NCI-H128 (cell line): ENCODE data around the gene RAG1.

Experiments
- DNase-seq: peaks from one replicate; lab custom pipeline; 2025; ENCODE audit not compliant: unreplicated experiment; lab: John Stamatoyannopoulos, UW

The RAG1 gene

DNA sequence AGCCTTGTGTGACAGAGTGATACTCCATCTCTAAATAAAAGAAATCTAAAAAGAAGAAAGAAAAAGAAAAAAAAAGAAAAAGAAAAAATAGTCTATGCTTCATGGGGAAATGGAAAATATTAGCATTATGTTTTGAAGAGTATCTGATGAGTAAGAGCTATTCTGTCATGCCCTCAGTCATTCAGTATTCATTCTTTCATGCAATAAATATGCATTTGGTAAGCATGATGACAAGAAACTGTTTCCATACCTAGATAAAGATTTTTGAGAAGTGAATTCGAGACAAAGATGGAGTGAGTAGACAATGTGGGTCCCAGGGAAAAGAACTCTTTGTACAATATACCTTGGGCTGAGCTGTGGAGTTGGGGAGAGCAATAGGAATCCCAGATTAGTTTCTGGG, 20.3 kb downstream of the RAG1 start:
- no peak for DNase-seq

- DNase-seq, result no peak
Measured at GRCh38 chr11:36590513-36590912, 22.7 kb downstream of the RAG1 start.

DNA sequence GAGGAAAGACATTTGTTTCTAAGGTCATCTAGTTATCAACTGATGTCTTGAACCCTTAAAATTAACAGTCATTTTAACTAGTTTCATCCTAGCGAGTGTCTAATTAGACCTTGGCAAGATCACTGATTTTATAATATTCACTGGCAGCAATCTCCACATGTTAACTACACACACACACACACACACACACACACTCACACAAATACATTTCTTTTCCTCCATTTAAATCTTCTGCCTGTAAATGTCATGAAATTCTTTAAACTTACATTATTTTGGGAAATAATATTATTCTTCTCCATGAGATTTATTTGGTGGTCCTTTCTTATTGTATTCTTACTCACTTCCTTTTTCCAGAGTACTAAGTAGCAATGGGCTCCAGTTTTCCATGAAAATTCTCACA, 23.6 kb downstream of the RAG1 start:
- DNase-seq, result no peak

- peak; percentile 60 for DNase-seq
Measured at GRCh38 chr11:36594316-36594989, 26.6 kb downstream of the RAG1 start, which contains the start of gene IFTAP. Gene IFTAP, plus strand, starts transcription at chr11:36594502. Its CDS starts 15,602 bp downstream, at chr11:36610104.

DNA sequence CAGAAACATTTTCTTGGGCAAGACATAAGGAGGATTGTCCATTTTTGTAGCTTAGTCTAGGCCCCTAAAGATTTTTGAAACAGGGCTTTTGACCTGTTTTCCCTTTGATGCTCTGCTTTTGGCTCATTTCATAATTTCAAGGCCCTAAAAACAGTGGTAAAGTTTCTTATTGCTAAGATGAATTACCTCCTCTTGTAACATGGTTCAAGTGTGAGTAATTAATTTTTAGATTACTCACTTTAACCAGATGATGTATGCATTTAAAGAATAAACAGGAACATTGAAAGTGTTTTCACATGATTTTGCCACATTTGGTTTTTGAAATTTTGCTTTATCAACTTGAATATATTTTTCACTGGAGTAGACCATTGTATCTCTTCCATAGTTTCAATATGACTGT, 29.1 kb downstream of the RAG1 start:
- DNase-seq, result no peak

GRCh38 chr11:36598051-36598450, 30.2 kb downstream of the RAG1 start, which contains the start of gene RAG2:
Gene RAG2, minus strand, starts transcription at chr11:36598236. Its CDS starts 4,068 bp downstream, at chr11:36594168.
- no peak for DNase-seq

GRCh38 chr11:36600180-36600579, 32.4 kb downstream of the RAG1 start:
- DNase-seq, result no peak

DNA sequence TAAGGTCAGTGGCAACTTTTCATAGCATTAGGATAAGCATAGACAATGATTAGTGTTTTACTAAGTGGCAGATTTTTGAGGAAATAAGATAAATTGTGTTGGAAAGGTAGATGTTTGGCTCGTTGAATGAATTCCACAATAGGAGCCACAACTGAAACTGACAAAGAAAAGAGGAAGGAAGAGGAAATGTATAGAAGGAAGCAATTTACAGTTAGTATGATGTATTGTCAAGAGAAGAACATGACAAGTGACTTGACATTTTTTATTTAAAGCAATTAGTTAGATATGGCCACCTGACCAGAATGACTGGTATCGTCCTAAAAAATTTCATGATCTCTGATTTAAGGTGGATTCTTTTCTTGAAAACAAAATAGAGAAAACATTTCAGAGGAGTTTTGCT, 33.3 kb downstream of the RAG1 start:
- DNase-seq, result no peak

DNA sequence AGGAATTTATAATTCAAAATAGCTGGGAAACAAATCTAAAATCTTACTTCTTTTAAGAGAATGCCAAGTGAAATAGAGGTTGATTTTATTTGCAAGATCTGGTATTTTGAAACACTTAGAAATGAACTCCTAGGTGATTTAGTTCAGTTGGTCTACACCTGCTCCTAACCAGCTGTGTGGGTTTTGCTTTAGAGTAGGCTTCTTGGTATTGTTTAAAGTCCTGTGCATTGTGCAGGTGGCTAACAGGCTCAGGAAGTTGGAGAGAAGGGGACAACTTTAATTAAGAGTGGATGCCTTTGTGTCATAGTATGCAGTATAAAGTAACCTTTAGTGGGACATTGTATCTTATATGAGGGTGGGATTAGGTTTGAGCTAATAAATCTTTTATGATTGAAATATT, 34.3 kb downstream of the RAG1 start:
- DNase-seq, result no peak

GRCh38 chr11:36605221-36606216, 37.7 kb downstream of the RAG1 start:
- DNase-seq, result no peak

GRCh38 chr11:36608491-36609199, 40.8 kb downstream of the RAG1 start:
- DNase-seq, result no peak

GRCh38 chr11:36609383-36609782, 41.6 kb downstream of the RAG1 start:
- no peak for DNase-seq

DNA sequence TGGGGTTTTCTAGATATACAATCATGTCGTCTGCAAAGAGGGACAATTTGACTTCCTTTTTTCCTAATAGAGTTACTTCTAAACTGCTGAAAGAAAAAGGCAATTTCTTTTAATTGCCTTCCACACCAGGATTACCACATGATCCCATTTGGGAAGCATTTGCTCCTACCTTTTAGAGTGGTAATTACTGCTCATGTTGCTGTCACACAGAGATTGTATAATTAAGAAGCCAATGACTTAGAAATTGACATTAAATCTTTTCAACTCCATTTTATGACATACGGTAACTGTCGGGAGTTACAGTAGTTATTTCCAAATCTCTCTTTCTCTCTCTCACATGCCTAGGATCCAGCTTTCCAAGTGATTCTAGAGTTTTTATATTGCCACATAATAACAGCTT, 48.0 kb downstream of the RAG1 start:
- no peak for DNase-seq

DNA sequence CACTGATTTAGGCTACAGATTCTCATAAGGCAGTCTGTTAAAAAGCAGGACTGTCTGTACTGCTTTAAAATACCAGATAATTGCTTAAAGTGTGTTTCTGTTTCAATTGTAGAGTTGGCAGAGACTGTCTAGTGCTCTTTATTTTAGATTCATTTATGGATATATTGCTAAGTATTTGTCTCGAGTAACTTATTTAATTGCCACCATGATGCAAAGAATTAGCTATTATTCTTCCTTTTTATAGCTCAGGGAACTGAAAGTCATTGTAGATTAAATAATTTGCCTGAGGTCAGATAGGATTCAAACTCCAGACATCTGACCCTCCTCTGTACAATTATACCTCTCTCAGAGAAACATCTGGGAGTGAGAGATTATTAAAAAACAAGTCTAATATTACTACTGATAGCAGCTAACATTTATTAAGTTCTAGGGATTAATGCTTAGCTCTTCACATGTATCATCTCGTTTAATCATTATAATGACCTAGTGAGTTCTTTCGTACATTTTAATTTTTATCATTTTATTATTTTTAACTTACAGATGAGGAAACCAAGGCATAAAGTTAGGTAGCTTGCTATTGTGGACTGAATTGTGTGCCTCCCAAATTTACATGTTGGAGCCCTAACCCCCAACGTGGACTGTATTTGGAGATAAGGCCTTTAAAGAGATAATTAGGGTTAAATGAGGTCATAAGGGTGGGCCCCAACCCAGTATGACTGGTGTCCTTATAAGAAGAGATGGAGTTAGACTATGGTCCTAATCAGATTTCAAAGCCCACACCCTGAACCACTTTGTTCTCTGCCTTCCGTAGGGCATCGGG, 49.9 kb downstream of the RAG1 start:
- no peak for DNase-seq

DNA sequence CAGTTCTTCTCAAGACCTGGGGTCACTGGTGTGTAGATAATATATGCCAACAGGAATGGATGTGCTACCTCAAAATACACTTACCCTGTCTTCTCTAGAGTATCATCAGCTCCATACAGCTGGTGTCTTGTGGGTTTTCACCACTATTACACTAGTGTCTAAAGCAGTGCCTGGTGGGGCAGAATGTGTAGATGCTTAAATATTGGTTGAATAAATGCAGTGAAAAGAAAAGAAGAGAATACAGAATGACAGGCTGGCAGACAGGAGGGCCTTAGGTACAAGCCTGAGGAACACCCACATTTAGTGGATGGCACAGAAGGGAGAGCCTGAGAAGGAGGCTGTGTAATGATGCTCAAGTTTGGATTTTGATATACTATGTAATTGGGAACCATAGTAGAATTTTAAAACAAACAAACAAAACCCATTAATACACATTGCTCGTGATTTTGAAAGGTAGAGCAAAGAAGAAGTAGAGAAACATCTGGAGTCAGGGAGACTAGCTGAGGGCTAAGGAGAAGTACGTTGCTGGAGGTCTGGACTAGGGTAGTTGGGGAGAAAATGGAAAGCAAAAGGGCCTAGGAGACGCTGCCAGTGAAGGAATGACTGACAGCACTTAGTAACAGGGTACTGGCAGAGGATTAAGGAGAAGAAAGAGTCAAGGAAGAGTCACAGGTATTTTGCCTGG, 50.7 kb downstream of the RAG1 start:
- no peak for DNase-seq

DNA sequence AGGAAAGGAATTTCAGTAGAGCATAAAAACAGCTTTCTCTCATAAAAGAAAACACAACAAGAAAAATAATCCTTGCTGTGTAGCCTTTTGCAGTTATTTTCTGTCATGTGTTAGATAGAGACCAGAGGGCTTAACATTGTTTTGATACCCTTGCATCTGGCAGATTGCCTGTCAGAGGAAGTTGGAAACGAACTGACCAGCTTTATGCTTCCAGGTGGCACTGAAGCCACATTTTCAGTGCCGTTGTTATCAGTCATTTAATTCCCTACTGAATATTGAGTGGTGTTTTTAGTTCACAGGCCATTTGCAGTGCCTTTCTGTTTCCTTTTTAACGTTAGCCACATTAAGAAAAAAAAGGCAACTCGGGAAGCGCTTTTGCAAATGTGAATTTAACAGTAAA, 51.7 kb downstream of the RAG1 start:
- no peak for DNase-seq

GRCh38 chr11:36620246-36620645, 52.4 kb downstream of the RAG1 start:
- DNase-seq, result no peak

GRCh38 chr11:36622431-36623136, 54.8 kb downstream of the RAG1 start:
- DNase-seq, result no peak

- no peak for DNase-seq
Measured at GRCh38 chr11:36623494-36623893, 55.7 kb downstream of the RAG1 start.
